GM20000 (cell line): Measurements from ENCODE around the gene HEPHL1.
"Not testable (repeated sequence)": the region's sequence is repeated elsewhere in the genome, so short reads cannot be mapped to it uniquely, and the experiment has no call there.

Experiments
- DNase-seq: peaks from one replicate; pipeline ENCODE4 v3.0.0; 2012; ENCODE audit warnings: low spot score
- TF ChIP-seq, protein P1 (sequence below): IDR thresholded peaks from 2 replicates; pipeline ENCODE4 v1.5.1; 2012; ENCODE audit warnings: mild to moderate bottlenecking, control low read depth; ENCODE audit errors: extremely low read depth, missing control alignments

The HEPHL1 gene

DNA sequence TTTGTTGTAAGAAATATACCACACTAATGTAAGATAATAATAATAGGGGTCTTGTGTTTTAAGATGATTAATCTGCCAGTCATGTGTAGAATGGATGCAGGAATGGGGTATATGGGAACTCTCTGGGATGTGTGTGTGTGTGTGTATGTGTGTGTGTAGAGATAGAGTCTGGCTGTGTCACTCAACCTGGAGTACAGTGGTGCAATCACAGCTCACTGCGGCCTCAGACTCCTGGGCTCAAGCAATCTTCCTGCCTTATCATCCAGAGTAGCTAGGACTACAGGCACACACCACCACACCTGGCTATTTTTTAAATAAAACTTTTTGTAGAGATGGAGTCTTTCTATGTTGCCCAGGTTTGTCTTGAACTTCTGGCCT, 96.0 kb downstream of the HEPHL1 start:
- TF ChIP-seq, protein P1, sequence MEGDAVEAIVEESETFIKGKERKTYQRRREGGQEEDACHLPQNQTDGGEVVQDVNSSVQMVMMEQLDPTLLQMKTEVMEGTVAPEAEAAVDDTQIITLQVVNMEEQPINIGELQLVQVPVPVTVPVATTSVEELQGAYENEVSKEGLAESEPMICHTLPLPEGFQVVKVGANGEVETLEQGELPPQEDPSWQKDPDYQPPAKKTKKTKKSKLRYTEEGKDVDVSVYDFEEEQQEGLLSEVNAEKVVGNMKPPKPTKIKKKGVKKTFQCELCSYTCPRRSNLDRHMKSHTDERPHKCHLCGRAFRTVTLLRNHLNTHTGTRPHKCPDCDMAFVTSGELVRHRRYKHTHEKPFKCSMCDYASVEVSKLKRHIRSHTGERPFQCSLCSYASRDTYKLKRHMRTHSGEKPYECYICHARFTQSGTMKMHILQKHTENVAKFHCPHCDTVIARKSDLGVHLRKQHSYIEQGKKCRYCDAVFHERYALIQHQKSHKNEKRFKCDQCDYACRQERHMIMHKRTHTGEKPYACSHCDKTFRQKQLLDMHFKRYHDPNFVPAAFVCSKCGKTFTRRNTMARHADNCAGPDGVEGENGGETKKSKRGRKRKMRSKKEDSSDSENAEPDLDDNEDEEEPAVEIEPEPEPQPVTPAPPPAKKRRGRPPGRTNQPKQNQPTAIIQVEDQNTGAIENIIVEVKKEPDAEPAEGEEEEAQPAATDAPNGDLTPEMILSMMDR = no peak
- DNase-seq = no peak

DNA sequence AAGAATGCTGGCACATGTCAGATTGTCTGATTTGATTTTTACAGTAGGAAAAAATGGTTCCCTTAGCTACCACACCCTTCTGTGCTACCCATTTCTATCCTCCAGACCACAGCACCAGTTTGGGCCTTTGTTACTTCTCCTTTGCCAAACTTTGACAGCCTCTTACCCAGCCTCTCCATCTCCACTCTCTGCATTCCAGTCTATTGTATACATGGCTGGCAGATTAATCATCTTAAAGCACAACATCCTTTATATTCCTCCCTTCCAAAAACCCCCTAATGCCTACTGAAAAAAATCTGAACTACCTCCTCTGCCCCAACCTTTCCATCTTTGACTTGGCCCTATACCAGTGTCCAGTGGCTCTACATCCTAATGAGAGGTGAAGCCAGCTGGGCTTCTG, 96.7 kb downstream of the HEPHL1 start:
- DNase-seq = no peak
- TF ChIP-seq, protein P1 = no peak

DNA sequence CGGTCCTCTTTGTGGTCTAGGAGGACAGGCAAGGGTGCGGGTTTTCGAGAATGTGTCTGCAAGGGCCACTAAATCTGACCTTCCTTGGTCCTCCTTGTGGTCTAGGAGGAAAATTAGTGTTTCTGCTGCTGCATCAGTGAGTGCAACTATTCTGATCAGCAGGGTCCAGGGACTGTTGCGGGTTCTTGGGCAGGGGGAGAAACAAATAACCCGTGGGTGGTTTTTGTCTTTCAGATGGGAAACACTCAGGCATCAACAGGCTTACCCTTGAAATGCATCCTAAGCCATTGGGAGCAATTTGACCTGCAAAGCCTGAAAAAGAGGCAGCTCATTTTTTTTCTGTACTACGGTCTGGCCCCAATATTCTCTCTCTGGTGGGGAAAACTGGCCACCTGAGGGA, 98.5 kb downstream of the HEPHL1 start:
- not testable (repeated sequence) for DNase-seq

DNA sequence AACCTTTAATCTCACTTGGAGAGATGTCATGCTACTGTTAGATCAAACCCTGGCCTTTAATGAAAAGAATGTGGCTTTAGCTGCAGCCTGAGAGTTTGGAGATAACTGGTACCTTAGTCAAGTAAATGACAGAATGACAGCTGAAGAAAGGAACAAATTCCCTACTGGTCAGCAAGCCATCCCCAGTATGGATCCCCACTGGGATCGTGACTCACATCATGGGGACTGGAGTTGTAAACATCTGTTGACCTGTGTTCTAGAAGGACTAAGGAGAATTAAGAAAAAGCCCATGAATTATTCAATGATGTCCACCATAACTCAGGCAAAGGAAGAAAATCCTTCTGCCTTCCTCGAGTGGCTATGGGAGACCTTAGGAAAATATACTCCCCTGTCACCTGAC, 99.4 kb downstream of the HEPHL1 start:
- DNase-seq = not testable (repeated sequence)

DNA sequence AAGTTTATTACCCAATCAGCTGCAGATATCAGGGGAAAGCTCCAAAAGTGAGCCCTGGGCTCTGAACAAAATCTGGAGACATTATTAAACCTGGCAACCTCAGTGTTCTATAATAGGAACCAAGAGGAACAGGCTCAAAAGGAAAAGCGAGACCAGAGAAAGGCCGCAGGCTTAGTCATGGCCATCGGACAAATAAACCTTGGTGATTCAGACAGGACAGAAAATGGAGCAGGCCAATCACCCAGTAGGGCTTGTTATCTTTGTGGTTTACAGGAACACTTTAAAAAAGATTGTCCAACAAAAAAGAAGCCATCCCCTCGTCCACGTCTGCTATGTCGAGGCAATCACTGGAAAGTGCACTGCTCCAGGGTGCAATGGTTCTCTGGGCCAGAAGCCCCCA, 99.8 kb downstream of the HEPHL1 start:
- TF ChIP-seq, protein P1 = no peak
- DNase-seq = no peak

DNA sequence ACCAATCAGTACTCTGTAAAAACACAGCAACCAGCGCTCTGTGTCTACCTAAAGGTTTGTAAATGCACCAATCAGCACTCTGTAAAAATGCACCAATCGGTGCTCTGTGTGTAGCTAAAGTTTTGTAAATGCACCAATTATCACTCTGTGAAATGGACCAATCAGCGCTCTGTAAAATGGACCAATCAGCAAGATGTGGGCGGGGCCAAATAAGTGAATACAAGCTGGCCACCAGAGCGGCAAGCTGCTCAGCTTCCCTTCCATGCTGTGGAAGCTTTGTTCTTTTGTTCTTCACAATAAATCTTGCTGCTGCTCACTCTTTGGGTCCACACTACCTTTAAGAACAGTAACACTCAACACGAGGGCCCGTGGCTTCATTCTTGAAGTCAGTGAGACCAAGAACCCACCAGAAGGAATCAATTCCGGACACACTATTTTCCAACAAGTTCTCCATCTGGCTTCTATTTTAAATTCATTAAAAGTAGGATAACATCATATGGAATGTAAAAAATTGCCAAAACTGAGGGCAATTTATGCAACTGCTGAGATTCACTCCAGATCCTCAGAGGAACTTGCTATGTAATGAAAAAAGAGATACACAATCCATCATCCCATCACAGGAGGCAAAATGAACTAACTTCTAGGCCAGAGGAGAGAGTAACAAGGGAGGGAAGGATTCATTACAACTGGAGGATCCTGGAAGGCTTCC, 104.4 kb downstream of the HEPHL1 start:
- TF ChIP-seq, protein P1 = no peak
- no peak for DNase-seq

DNA sequence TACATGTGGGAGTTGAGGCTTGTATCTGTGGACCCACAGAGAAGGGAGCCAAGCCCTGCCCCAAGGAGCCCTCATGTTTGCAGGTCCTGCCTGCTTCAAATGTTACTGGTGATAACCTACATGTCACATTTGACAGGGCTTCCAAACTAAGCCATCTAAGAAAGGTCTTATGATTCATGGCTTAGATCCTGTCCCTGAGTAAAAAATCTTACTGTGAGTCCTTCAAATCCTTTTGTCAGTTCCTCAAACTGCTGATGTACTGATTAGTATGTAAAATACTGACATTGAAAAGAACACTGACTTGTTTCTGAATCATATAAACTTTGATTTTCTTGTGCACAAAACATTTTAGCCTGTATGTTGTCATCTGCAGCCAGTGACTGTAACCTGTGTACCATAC, 106.5 kb downstream of the HEPHL1 start:
- no peak for DNase-seq
- TF ChIP-seq, protein P1 = no peak

DNA sequence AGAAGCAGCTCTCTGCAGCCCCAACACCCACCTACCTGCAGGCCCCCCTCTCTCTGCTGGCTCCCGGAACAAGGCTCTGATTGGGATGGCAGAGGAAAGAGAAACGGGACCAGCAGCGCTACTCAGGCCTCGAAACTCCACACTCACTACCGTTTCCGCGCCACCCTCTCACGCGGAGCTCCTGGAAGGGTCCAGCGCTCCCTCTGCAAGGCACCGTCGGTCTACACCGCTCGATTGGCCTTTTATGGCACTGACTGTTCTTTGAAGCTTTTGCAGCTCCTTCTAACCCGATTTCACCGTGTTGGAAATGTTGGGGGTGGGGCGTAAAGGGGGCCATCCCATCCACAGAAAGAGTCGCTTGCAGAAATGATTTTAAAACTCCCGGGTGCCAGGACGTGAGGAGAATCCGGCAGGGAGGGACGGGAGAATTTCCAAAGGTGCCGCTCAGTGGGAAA, 107.2 kb downstream of the HEPHL1 start:
- TF ChIP-seq, protein P1 = no peak
- peak; percentile 51 for DNase-seq
